CD4-positive, alpha-beta T cell treated with Interleukin-17A for 1 hour (primary cell): ENCODE data around the gene CDNF.
"Not testable (repeated sequence)": the region's sequence is repeated elsewhere in the genome, so short reads cannot be mapped to it uniquely, and the experiment has no call there.

Experiments
- DNase-seq: peaks from one replicate; pipeline ENCODE4 v3.0.0-alpha.2; 2020

CDNF gene

GRCh38 chr10:14837757-14838581, at the start of gene CDNF, which contains the start of the genes HSPA14 and MSANTD7:
CDNF (minus strand) TSS chr10:14838037; CDS start chr10:14837946, 91 bp downstream.
HSPA14 (plus strand) TSS chr10:14838306; CDS start chr10:14838403, 97 bp downstream.
MSANTD7 (plus strand) TSS chr10:14838306; CDS start chr10:14842285, 3,979 bp downstream.
- peak; percentile 99 for DNase-seq

- no peak for DNase-seq
Measured at GRCh38 chr10:14884082-14884481, 46.2 kb upstream of the CDNF start.

GRCh38 chr10:14880229-14880628, 42.4 kb upstream of the CDNF start:
- no peak for DNase-seq

- DNase-seq = no peak
Measured at GRCh38 chr10:14879928-14880193, 42.0 kb upstream of the CDNF start.

GRCh38 chr10:14879124-14879927, 41.5 kb upstream of the CDNF start:
- peak; percentile 45 for DNase-seq

GRCh38 chr10:14878266-14879123, 40.7 kb upstream of the CDNF start, which contains the start of gene SUV39H2:
SUV39H2 (plus strand) TSS chr10:14878866; CDS start chr10:14878889, 23 bp downstream.
- DNase-seq = peak; percentile 93

- DNase-seq = no peak
Measured at GRCh38 chr10:14876764-14877163, 38.9 kb upstream of the CDNF start.

GRCh38 chr10:14875941-14876340, 38.1 kb upstream of the CDNF start:
- no peak for DNase-seq

GRCh38 chr10:14873090-14873760, 35.4 kb upstream of the CDNF start:
- DNase-seq = no peak

GRCh38 chr10:14864871-14865270, 27.0 kb upstream of the CDNF start:
- not testable (repeated sequence) for DNase-seq

- not testable (repeated sequence) for DNase-seq
Measured at GRCh38 chr10:14864466-14864865, 26.6 kb upstream of the CDNF start.

GRCh38 chr10:14860791-14861190, 23.0 kb upstream of the CDNF start:
- no peak for DNase-seq

GRCh38 chr10:14859775-14860174, 21.9 kb upstream of the CDNF start:
- no peak for DNase-seq

- no peak for DNase-seq
Measured at GRCh38 chr10:14859043-14859442, 21.2 kb upstream of the CDNF start.

- DNase-seq = no peak
Measured at GRCh38 chr10:14858338-14858960, 20.6 kb upstream of the CDNF start.

- no peak for DNase-seq
Measured at GRCh38 chr10:14855453-14855852, 17.6 kb upstream of the CDNF start.

GRCh38 chr10:14852236-14852635, 14.4 kb upstream of the CDNF start:
- DNase-seq = no peak

- no peak for DNase-seq
Measured at GRCh38 chr10:14844948-14845347, 7.1 kb upstream of the CDNF start.

GRCh38 chr10:14843327-14843988, 5.6 kb upstream of the CDNF start:
- DNase-seq = no peak

- no peak for DNase-seq
Measured at GRCh38 chr10:14840178-14840577, 2.3 kb upstream of the CDNF start.

- DNase-seq = no peak
Measured at GRCh38 chr10:14839305-14839695, 1.5 kb upstream of the CDNF start.
